Measurements from ENCODE around the gene KRT24.

KRT24 gene

DNA sequence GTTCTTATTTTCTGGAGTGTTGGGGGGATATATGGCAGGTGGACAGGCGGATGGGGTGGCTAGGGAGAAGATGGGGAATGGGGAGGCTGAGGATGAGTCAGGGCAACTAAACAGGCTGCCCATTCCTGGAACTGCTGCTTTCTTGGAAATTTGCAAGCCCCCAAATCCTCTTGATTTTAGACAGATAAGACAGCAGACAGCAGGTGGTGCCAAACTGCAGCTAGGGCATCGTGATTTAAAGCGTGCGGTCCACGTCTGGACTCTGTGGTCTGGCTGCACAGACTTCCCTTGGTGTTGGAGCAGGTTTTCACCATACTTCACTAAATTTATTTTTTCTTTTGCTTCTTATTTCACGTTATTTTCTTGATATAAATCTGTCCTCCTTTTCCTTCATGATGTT, 10.9 kb upstream of the KRT24 start:
- Mint-ChIP-seq H3K27ac (no peak overlapping the region), H3K9me3 (no peaks in the 10 kb centered on the region), H3K27me3 (peaks cover 11 to 33% of the 10 kb centered on the region in 2 donors), H3K4me1 (no peaks in the 10 kb centered on the region), H3K4me3 (no peak overlapping the region), H3K36me3 (no peaks in the 10 kb centered on the region)
- ATAC-seq (replicated peaks), result no peak
- no peak for DNase-seq

DNA sequence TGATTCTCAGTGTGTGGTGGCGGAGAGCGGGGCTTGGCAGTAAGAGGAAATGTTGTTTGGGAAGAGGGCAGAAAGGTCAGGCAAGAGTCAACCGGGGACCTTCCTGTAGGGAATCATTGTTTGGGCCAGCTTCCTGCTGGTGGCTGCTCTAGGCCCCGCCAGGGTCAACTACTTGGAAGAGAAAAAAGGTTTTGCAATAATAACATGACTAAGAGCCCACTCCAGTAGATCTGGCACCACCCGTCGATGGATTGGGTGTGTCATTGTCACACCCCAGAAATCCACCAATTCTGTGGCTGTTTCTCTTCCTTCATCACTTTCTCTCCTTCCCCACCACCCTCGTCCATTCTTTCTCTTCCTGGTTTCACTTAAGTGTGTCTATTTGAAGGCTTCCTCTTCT, 4.2 kb upstream of the KRT24 start:
- Mint-ChIP-seq H3K4me3 (no peak overlapping the region), H3K9me3 (no peaks in the 10 kb centered on the region), H3K27me3 (peaks cover 29 to 41% of the 10 kb centered on the region in 2 donors), H3K36me3 (no peaks in the 10 kb centered on the region), H3K27ac (no peak overlapping the region), H3K4me1 (no peaks in the 10 kb centered on the region)
- ATAC-seq (replicated peaks) (no peak), DNase-seq (no peak)

DNA sequence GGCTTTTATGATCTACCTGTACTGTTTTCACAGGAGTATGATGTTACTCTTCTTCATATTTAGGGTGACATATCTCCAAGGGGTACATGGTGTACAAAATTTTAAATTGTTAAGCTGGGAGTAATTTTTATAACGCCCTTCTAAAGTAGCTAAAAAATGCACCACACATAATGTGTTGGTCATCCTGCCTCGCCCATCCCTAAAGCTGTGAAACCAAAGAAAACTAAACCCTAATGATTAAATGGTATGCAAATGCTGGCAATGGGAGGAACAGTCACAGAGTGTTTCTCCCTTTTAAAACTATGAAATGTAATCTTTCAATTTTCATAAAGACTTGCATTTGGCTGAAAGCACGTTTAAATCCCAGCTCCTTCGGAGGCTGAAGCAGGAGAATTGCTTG, 2.0 kb upstream of the KRT24 start:
- H3K36me3 Mint-ChIP-seq, result no peaks in the 10 kb centered on the region
- H3K4me1 Mint-ChIP-seq, result no peaks in the 10 kb centered on the region
- H3K27ac Mint-ChIP-seq, result no peak overlapping the region
- ATAC-seq (replicated peaks) (no peak), DNase-seq (no peak)
- no peak overlapping the region for H3K4me3 Mint-ChIP-seq
- H3K9me3 Mint-ChIP-seq, result no peaks in the 10 kb centered on the region
- H3K27me3 Mint-ChIP-seq, result peaks cover 36 to 41% of the 10 kb centered on the region in 2 donors

DNA sequence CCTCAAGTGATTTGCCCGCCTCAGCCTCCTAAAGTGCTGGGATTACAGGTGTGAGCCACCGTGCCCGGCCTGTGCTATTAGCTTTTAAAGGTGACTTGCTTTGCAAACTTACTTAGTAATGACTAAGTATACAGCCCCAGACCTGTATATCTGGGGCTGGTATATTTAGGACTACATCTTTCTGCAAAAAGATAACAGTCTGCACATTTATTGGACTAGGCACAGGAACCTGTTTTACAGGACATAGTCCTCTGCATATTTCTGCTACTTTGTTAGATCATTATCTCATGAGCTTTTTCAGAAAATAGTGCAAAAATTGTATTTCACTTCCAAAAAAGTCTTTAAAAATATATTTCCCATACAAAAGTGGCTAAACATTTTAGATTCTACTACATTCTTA, 1.3 kb downstream of the KRT24 start:
- no peaks in the 10 kb centered on the region for H3K36me3 Mint-ChIP-seq
- H3K4me3 Mint-ChIP-seq, result no peak overlapping the region
- H3K4me1 Mint-ChIP-seq, result no peaks in the 10 kb centered on the region
- peaks cover 25 to 47% of the 10 kb centered on the region in 2 donors for H3K27me3 Mint-ChIP-seq
- H3K9me3 Mint-ChIP-seq, result no peaks in the 10 kb centered on the region
- ATAC-seq (replicated peaks) (no peak), DNase-seq (no peak)
- no peak overlapping the region for H3K27ac Mint-ChIP-seq

DNA sequence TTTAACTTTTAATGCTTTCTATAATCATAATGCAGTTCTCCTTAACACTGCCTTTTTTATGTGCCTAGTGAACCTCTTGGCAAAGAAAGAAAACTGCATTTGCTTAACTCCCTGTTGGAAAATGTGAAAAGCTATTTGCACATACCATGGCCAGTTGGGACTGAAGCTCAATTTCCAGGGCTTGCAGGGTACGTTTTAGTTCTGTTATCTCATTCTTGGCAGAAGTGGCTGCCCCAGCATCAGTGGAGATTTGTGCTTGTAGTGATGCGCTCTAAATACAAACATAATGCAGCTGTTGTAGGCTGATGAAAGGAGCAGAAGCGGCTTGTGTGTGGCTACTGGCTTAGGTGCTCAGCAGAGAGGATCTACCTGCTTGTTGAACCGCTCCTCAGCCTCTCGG, 3.7 kb downstream of the KRT24 start:
- DNase-seq (no peak), ATAC-seq (replicated peaks) (no peak)
- no peaks in the 10 kb centered on the region for H3K9me3 Mint-ChIP-seq
- no peaks in the 10 kb centered on the region for H3K36me3 Mint-ChIP-seq
- H3K27me3 Mint-ChIP-seq, result peaks cover 18 to 41% of the 10 kb centered on the region in 2 donors
- no peak overlapping the region for H3K27ac Mint-ChIP-seq
- no peak overlapping the region for H3K4me3 Mint-ChIP-seq
- peaks cover 0 to 4% of the 10 kb centered on the region in 2 donors for H3K4me1 Mint-ChIP-seq

DNA sequence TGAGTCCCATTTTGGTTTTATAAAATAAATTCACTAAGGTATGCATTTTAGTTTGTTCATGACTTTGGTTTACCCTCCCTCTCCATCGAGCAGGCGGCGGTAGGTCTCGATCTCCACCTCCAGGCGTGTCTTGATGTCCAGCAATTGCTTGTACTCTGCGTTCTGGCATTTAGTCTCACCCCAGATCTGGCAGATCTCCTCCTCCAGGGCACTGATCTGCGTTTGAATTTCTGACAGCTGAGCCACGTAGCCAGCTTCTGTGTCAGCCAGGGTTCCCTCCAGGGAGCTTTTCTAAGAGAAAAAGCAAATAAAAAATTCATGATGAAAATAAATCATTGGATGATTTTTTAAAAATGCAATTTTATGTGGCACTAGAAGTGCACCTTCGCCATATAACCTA, 4.2 kb downstream of the KRT24 start:
- Mint-ChIP-seq H3K36me3 (no peaks in the 10 kb centered on the region), H3K9me3 (no peaks in the 10 kb centered on the region), H3K4me3 (no peak overlapping the region), H3K27ac (no peak overlapping the region), H3K4me1 (peaks cover 0 to 4% of the 10 kb centered on the region in 2 donors), H3K27me3 (peaks cover 18 to 41% of the 10 kb centered on the region in 2 donors)
- ATAC-seq (replicated peaks) (no peak), DNase-seq (no peak)

DNA sequence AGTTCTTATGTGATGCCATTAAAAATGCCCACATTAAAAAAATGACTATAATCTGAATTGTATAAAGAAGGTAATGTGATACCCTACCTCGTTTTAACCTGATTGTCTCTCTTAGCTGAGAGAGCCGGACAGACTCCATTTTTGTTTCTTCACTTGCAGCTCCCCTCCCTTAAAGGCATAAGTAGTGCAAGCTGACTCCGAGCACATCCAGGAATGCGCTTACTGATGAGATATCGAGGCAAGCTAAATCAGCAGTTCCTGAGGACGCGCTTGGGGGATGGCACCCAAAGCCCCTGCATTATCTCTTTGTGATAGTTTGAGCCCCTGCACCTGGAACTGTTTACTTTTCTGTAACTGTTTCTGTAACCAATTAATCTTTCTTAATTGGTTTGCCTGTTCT, 6.3 kb downstream of the KRT24 start:
- ATAC-seq (replicated peaks) (no peak), DNase-seq (no peak)
- peaks cover 11 to 44% of the 10 kb centered on the region in 2 donors for H3K27me3 Mint-ChIP-seq
- H3K4me3 Mint-ChIP-seq, result no peak overlapping the region
- peaks cover 0 to 4% of the 10 kb centered on the region in 2 donors for H3K4me1 Mint-ChIP-seq
- no peak overlapping the region for H3K27ac Mint-ChIP-seq
- no peaks in the 10 kb centered on the region for H3K36me3 Mint-ChIP-seq
- H3K9me3 Mint-ChIP-seq, result no peaks in the 10 kb centered on the region

DNA sequence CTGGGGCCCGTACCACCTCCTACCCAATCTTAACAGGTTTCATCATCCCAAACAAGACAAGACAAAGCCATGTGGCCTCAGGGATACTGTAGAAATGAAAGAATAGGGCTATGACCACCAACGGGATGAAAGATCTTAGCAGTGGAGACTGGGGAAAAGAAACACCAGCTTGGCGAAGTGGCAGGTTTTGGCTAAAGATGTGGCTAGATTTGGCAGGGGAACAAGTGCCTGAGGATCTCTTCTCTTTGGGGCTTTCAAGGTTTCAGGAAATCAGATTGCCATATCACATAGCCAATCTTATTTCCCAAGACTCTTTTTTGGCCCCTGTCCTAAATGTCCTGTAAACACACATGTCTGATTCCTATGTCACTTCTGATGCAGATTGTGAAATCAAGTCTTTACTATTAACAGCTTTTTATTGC, 6.9 kb downstream of the KRT24 start:
- no peaks in the 10 kb centered on the region for H3K36me3 Mint-ChIP-seq
- no peak overlapping the region for H3K4me3 Mint-ChIP-seq
- DNase-seq, result no peak
- no peak overlapping the region for H3K27ac Mint-ChIP-seq
- peaks cover 9 to 44% of the 10 kb centered on the region in 2 donors for H3K27me3 Mint-ChIP-seq
- ATAC-seq (replicated peaks), result no peak
- no peaks in the 10 kb centered on the region for H3K9me3 Mint-ChIP-seq
- H3K4me1 Mint-ChIP-seq, result peaks cover 0 to 4% of the 10 kb centered on the region in 2 donors

DNA sequence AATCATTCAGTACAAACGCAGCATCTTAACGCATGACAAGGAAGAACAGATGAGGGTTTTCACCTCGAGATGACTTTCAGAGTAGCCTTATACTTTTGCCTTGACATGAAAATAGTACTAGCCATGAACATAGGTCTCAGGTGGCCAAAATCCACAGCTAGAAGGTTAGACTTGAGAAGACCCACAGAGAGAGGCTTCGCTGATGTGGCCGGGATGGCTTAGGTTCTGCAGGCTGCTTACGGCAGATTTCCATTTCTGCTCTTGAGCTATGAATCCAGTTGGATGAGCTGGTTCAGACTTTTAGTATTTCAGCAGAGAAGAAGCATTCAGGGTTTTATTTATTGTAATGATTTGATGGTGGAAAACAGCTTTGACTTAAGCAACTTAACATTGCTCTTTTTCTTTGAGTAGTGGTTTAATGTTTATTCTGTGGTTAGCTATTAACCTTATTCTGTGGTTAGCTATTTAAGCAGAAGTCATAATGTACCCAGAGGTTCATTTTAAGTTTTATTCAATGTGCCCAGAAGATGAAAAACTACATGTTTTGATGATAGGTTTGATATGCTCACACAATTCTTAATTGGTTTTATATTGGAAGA, 7.6 kb downstream of the KRT24 start:
- H3K36me3 Mint-ChIP-seq, result no peaks in the 10 kb centered on the region
- peaks cover 5 to 44% of the 10 kb centered on the region in 2 donors for H3K27me3 Mint-ChIP-seq

DNA sequence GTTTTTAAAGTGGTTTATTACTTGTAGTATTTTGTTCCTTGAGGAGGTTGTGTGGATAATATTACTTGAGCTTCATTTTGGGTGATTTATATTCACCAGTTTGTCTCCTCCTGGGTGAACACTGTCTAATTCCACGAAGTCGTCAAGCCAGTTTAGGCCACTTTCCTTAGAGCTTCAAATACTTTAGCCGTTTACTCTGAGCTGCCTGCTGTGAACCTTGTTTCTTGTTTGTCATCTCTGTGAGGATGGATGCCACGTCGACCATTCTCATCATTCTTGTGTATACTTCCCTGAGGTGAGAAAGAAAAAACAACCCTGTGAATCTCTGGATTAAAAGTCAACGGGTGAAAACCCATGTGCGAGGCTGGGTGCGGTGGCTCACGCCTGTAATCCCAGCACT, 9.0 kb downstream of the KRT24 start:
- Mint-ChIP-seq H3K9me3 (no peaks in the 10 kb centered on the region), H3K27ac (no peak overlapping the region), H3K36me3 (no peaks in the 10 kb centered on the region), H3K4me3 (no peak overlapping the region), H3K4me1 (peaks cover 0 to 4% of the 10 kb centered on the region in 2 donors), H3K27me3 (peaks cover 5 to 44% of the 10 kb centered on the region in 2 donors)
- no peak for DNase-seq
- ATAC-seq (replicated peaks), result no peak

More for the DNA sequence above, 7.6 kb downstream of the KRT24 start:
- ATAC-seq (replicated peaks) (no peak), DNase-seq (no peak)
- Mint-ChIP-seq H3K4me3 (no peak overlapping the region), H3K9me3 (no peaks in the 10 kb centered on the region), H3K4me1 (peaks cover 0 to 4% of the 10 kb centered on the region in 2 donors), H3K27ac (no peak overlapping the region)

DNA sequence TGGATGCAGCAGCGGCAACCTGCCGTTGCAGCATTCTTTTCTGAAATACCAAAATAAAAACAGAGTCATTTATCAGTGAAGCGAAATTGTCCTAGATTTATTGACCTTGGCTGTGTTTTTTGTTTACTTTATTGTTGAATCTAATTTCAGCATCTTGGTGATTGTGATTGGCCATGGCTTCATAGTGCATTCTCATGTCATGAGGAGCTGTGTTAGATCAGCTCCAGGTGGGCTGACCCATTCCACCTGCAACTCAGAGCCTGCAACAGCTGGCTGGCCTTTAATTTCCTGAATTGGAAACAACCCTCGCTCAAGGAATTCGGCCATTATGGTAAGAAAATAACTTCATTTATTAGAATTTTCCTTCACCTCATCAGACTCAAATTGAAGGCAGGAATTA, 16.4 kb downstream of the KRT24 start:
- Mint-ChIP-seq H3K27ac (no peak overlapping the region), H3K9me3 (no peaks in the 10 kb centered on the region), H3K27me3 (peaks cover 0 to under 1% of the 10 kb centered on the region in 2 donors), H3K36me3 (no peaks in the 10 kb centered on the region), H3K4me3 (no peak overlapping the region), H3K4me1 (no peaks in the 10 kb centered on the region)
- ATAC-seq (replicated peaks) (no peak), DNase-seq (no peak)

DNA sequence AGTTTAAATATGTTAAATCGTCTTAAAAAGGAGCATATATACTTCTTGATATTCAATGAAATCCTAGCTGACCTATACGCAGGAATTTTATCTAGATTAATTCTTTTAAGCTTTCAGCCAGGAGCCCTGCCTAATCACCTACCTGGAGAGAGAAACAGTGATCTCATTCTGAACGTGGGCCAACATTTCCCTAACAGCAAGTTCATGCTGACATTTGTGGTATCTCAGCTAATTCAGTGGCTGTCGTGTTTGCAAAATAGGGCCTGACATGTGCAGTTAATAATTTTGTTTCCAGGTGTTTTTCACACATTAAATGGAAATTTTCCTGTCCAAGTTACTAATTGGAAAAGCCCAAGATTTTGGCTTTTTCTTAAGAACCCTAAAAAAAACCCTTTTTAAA, 17.4 kb downstream of the KRT24 start:
- Mint-ChIP-seq H3K4me1 (no peaks in the 10 kb centered on the region), H3K36me3 (no peaks in the 10 kb centered on the region)

DNA sequence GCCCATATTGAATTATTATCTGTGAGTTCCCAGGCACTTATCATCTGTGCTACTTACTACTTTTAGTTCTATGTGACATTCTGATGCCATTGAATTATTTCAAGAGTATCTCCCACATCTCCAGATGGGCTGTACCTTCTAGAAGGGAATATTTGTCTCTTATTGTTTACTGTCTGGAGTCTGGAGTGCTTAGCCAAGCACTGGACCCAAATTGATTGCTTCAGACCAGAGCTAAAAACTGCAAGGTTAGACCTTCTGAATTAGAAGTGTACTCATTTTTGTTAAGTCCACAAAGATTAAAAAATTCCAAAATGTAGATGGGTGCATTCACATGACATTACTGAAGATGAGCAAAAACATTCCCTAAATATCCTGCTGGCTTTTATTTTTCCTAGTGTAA, 22.6 kb downstream of the KRT24 start:
- DNase-seq (no peak), ATAC-seq (replicated peaks) (no peak)
- no peak overlapping the region for H3K4me3 Mint-ChIP-seq
- H3K4me1 Mint-ChIP-seq, result peaks cover 0 to 7% of the 10 kb centered on the region in 2 donors
- H3K27ac Mint-ChIP-seq, result no peak overlapping the region
- no peaks in the 10 kb centered on the region for H3K36me3 Mint-ChIP-seq
- no peaks in the 10 kb centered on the region for H3K9me3 Mint-ChIP-seq
- peaks cover 25 to 41% of the 10 kb centered on the region in 2 donors for H3K27me3 Mint-ChIP-seq

More for the DNA sequence above, 17.4 kb downstream of the KRT24 start:
- H3K27ac Mint-ChIP-seq, result no peak overlapping the region
- DNase-seq (no peak), ATAC-seq (replicated peaks) (no peak)
- H3K27me3 Mint-ChIP-seq, result peaks cover 4 to 9% of the 10 kb centered on the region in 2 donors
- H3K9me3 Mint-ChIP-seq, result no peaks in the 10 kb centered on the region
- H3K4me3 Mint-ChIP-seq, result no peak overlapping the region

DNA sequence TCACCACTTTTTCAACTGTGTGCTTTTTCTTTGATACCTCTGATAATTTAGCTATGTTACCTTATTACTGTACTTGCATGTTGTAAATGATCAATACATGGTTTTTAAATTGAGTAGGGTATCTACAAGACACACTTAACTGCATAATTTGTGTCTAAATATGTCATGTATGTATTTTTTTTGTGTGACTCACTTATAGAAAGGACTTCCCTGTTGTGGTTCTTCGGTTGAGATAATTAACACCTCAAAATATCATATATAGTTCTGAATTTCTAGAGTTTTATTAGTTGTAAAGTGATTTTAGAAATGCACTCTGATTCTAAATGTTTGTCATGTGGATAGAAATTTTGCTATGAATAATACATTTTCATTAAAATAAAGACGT, 24.0 kb downstream of the KRT24 start:
- DNase-seq, result no peak
- no peak for ATAC-seq (replicated peaks)
- Mint-ChIP-seq H3K9me3 (no peaks in the 10 kb centered on the region), H3K4me3 (no peak overlapping the region), H3K36me3 (no peaks in the 10 kb centered on the region), H3K4me1 (peaks cover 0 to 7% of the 10 kb centered on the region in 2 donors), H3K27me3 (peaks cover 32 to 51% of the 10 kb centered on the region in 2 donors), H3K27ac (no peak overlapping the region)

DNA sequence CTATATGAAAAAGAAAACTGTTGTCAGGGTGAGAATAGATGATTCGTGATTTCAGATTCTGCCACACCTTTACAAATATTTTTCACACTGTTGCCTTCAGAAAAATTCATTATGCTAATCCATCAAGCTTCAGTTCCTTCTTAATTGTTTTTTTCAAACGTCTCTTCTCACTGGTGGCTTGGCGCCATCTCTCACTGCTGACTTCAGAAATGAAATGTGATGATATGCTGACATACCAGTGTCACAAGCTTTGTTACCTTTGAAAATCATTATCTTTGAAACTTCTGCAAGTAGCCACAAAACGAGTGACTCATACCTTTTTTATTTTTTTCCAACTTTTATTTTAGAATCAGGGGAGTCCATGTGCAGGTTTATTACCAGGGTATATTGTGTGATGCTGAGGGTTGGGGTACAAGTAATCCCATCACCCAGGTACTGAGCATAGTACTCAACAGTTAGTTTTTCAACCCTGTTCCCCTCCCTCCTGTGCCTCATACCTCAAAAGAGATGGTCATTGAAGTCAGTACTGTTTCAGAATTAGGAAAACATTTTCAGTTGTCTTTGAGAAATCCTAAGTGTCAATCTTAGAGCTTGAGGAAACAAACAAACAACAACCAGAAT, 24.5 kb downstream of the KRT24 start:
- H3K4me3 Mint-ChIP-seq, result no peak overlapping the region
- peaks cover 0 to 7% of the 10 kb centered on the region in 2 donors for H3K4me1 Mint-ChIP-seq

More for the DNA sequence above, 24.5 kb downstream of the KRT24 start:
- Mint-ChIP-seq H3K36me3 (no peaks in the 10 kb centered on the region), H3K9me3 (no peaks in the 10 kb centered on the region), H3K27ac (no peak overlapping the region), H3K27me3 (peaks cover 33 to 55% of the 10 kb centered on the region in 2 donors)
- no peak for ATAC-seq (replicated peaks)
- no peak for DNase-seq
